AG08395 (cell line): ENCODE data around the gene LHX4.

Source experiments
- DNase-seq: peaks from one replicate; pipeline ENCODE4 v3.0.0; 2012; ENCODE audit warnings: mixed read lengths, low spot score

Gene LHX4

DNA sequence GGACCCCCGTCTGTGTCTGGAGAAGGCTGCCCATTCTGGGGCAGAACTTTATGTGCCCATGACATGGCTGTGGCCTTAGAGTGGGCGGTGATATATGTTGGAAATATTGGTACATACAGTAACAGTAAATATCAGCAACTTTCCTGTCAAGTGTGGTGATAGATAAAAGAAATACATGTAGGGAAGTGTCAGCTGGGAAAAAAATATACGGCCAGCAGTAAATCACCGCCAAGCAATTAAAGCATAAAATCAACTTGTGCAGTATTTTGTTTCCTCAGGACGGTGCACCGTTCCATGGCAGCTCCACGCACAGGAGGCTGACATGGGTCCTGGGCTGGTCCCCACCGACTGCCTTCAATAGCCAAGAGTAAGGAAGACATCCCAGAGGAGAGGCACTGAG is 27.4 kb downstream of the LHX4 start:
- no peak for DNase-seq

DNA sequence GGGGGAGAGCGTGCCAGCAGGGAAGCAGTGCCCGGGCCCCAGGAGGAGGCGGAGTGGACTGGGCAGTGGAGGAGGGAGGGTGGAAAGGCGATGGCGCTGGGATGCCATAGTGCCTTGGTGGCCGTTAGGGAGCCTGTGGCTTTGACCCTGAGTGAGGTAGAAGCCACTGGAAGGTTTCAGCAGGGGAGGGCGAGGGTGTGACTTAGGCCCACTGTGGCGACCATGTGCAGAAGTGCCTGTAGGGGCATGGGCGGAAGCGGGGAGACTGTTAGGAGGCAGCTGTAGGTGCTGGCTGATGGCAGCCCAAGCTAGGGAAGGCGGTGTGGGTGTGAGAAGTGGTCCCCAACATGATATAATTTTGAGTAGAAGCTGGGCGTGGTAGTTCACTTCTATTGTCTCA is 28.2 kb downstream of the LHX4 start:
- no peak for DNase-seq

GRCh38 chr1:180258935-180259334 is 28.9 kb downstream of the LHX4 start:
- no peak for DNase-seq

- DNase-seq: no peak
Observed at GRCh38 chr1:180259431-180260338, 29.6 kb downstream of the LHX4 start.

- no peak for DNase-seq
Observed at GRCh38 chr1:180260541-180260940, 30.5 kb downstream of the LHX4 start.

DNA sequence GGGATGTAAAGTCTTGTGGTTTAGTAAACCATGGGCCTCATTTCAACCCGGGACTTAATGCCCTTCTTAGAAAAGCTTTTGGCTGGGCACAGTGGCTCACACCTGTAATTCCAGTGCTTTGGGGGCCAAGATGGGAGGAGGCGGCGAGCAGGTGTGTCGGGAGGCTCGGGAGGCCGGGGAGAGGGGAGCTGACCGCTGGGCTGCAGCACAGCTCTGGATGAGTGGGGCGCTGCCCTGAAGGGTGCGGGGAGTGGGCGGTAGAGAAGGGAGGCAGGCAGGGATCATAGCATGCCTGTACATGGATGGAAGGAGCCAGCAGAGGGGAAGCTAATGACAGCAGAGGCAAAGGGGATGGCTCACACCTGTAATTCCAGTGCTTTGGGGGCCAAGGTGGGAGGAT is 31.0 kb downstream of the LHX4 start:
- no peak for DNase-seq

- no peak for DNase-seq
Observed at GRCh38 chr1:180261524-180262155, 31.6 kb downstream of the LHX4 start.

DNA sequence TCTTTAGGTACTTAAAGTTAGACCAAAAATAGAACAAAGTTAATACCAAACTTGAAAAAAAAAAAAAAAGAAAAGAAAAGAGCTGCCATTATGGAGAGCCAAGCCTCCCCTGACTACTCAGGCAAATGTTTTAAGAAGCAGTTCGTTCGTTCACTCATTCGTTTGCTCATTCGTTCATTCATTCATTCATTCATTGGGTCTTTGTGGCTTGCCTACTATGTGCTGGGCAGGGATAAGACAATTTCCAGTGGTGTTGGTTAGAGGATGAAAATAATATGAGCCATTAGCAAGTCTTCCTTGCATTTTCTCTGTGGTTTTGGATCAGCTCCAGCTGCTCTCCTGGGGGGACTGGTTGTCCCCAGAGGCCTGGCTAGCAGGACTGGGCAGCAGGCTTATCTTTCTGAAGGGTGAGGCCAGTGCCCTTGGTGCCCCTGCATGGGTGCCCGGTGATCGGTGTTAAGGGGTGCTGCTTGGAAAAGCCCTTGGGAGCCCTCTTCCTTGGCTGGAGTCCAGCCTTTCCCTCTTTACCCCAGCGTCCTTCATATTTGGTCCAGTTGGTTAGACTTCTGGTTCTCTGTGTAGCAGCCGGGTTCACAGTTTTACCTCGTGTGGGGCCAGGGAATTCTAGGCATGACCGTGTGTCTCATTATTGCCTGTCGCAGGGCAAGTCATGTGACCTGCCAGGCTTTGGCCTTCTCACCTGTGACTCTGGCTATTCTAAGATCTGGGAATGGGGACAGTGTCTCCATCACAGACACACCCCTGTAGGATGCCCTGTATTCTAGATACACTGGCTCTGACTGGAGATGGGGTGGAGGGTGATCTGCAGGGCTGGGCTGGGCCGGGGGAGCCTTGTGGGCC is 32.8 kb downstream of the LHX4 start:
- DNase-seq: no peak

DNA sequence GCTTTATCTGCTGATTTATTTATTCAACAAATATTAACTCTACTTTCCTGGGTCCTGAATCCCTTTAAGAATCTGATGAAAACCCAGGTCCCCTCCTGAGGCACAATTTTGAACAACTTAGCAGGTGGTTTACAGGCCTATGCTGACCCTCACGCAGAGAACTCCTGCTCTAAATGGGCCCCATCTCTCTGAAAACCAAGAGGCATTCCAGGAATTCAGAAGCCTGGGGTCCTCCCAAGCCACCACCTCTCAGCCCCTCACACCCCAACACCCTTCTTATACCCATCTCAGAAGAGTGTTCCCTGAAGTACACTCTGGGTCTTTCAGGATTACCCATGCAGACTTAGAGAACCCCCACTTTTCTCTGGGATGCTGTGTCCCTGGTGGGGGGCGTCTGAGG is 34.5 kb downstream of the LHX4 start:
- DNase-seq: no peak

DNA sequence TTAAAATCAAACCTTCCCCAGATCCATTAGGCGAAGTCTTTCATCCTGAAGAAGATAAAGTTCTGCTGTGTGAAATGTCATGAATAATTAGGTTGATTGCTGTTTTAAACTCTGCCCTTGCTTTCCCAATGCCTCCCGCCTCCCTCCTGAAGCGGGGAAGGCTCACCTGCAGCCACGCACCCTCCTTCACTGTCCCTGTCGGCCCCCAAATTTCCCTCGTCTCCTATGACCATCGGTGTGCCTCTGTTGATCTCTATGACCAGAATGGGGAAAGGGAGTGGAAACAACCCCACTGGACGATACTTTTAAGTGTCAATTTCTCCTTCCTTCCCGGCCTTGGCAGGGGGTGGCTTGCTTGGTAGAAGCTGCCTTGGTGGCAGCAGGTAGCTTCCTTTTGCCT is 35.1 kb downstream of the LHX4 start:
- DNase-seq: no peak

DNA sequence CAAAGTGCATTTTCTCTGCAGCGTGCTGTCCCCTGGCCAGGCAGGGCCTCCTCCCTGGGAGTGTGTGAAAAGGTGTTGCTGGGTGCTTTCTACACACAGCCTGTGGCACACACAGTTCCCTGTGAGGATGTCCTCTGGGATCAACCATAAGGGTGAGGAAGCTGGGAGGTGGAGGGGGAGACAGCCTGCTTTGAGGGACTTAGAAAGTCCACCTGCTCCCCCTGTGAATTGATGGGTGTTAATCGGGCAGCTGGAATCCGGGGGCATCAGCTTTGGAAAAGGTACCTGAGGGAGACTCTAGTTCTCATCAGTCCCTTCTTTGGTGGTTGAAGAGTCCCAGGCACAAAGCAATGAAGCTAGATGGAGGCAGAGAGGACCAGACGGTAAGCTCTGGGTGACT is 35.8 kb downstream of the LHX4 start:
- DNase-seq: no peak

DNA sequence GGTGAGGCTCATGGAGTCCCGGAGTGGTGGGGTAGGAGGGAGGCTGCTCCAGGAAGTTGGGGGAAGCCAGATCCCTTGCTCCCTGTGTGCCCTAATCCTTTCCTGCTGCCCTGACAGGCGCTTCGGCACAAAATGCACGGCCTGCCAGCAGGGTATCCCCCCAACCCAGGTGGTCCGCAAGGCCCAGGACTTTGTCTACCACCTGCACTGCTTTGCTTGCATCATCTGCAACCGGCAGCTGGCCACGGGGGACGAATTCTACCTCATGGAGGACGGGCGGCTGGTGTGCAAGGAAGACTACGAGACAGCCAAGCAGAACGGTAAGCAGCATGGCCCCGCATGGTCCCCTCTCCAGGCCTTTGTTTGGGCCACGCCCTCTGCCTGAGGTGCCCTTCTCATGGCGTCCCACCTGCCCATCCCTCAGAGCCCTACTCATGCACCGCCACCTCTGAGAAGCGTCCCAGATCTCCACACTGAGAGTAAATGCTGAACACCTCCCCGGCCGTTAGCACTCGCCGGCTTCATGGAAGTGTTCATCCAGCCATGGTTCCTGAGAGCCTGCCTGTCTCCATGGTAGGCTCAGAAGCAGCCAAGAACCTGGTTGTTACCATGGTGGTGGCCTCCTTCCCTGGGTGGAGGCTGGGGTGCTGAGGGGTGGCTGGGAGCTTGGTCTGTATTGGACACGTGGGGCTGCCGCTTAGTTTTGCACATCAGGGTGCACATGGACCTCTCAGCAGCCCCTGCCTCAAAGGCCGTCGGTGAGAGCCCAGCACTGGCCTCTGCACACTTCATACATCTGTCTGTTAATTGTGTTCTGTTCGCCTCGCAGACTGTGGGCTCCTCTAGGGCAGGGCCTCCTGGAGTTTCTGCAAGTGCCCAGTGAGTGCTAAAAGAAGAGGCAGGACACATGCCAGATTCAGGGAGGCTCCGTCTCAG is 36.5 kb downstream of the LHX4 start:
- no peak for DNase-seq

- no peak for DNase-seq
Observed at GRCh38 chr1:180267211-180267561, 37.1 kb downstream of the LHX4 start.

GRCh38 chr1:180267761-180268555 is 37.9 kb downstream of the LHX4 start:
- no peak for DNase-seq

- no peak for DNase-seq
Observed at GRCh38 chr1:180268556-180269075, 38.6 kb downstream of the LHX4 start.

- DNase-seq: no peak
Observed at GRCh38 chr1:180269645-180270529, 39.8 kb downstream of the LHX4 start.

GRCh38 chr1:180270530-180271271 is 40.6 kb downstream of the LHX4 start:
- DNase-seq: no peak
